ENCODE results near the gene ANTKMT.
"Not testable (repeated sequence)": the region's sequence is repeated elsewhere in the genome, so short reads cannot be mapped to it uniquely, and the experiment has no call there.

The ANTKMT gene

GRCh38 chr16:746637-747036 lies 25.7 kb downstream of the ANTKMT start:
- DNase-seq: no peak

DNA sequence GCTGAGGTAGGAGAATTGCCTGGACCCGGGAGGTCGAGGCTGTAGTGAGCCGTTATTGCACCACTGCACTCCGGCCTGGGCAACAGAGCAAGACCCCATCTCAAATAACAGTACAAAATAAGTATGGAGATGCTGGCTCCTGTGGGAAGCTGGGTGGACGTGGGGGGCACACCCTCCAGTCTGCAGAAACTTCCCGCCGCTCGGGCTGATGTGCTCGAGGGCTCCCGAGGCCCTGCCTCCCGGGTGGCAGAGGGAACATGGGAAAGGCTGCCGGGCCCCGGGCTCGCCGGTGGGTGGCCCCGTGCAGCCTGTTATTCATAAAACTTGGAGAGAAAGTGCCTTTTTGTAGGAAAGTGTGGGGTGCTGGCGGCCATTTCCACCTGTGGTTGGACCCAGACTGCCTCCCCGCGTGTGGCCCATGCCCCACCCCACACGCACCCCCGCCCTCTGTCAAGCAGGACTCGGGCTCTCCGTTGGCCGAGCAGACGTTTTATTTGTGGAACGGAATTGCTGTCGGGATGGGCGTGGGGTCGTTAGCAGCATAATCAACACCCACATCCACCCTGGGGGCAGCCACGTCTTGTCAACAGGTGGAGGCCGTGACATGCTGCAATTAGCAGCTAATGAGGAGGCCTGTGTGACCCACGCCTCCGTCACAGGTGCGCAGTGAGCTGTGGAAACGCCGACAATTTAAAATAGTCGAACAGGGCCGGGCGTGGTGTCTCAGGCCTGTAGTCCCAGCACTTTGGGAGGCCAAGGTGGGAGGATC lies 27.2 kb downstream of the ANTKMT start:
- DNase-seq: no peak

GRCh38 chr16:749010-749409 lies 28.1 kb downstream of the ANTKMT start:
- DNase-seq: no peak

DNA sequence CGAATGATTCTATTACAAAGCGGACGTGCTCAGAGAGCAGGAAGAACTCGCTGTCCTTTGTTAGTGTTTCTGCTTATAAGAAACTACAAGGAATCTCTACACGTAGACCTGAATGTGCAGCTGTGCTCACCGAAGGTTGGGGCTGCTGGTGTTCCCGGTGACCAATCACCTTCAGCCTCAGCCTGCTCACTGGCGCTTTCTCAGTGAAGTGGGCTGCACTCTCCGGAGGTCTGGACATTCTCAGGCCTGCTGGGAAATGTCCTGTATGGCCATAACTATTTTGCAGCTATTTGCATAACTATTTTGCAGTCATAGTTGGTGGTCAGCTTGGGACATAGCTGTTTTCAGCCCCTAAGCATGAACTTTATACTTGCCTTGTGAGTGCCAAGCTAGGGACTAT lies 29.5 kb downstream of the ANTKMT start:
- no peak for DNase-seq

GRCh38 chr16:751152-752006 lies 30.4 kb downstream of the ANTKMT start:
- no peak for DNase-seq

DNA sequence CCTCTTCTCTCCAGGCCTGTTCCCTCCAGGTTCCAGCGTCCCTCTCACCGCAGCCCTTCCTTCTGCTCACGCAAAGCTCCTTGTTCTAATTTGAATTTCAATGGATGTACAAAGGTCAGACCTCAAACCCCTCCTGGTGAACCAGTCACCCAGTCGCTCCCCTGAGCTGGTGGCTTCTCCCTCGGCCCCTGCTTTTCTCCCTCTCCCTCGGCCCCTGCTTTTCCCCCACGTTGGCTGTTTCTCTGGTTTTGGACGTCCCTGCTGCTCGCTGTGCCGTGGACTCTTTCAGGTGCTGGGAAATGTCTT lies 31.0 kb downstream of the ANTKMT start:
- DNase-seq: no peak

- DNase-seq: not testable (repeated sequence)
Observed at GRCh38 chr16:754121-754607, 33.2 kb downstream of the ANTKMT start.

DNA sequence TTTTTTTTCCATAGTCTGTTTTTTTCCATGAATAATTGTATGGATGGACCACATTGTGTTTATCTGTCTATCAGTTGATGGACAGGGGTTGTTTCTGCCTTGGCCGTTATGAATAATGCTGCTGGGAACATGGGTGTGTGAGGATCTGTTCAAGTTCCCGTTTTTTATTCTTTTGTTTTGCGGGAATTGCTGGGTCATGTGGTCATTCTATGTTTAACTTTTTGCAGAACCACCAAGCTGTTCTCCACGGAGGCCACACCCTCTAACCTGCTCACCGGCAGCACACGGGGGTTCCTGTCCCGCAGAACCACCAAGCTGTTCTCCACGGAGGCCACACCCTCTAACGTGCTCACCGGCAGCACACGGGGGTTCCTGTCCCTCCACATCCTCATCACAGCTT lies 33.7 kb downstream of the ANTKMT start:
- no peak for DNase-seq

GRCh38 chr16:756428-756827 lies 35.5 kb downstream of the ANTKMT start:
- DNase-seq: no peak

DNA sequence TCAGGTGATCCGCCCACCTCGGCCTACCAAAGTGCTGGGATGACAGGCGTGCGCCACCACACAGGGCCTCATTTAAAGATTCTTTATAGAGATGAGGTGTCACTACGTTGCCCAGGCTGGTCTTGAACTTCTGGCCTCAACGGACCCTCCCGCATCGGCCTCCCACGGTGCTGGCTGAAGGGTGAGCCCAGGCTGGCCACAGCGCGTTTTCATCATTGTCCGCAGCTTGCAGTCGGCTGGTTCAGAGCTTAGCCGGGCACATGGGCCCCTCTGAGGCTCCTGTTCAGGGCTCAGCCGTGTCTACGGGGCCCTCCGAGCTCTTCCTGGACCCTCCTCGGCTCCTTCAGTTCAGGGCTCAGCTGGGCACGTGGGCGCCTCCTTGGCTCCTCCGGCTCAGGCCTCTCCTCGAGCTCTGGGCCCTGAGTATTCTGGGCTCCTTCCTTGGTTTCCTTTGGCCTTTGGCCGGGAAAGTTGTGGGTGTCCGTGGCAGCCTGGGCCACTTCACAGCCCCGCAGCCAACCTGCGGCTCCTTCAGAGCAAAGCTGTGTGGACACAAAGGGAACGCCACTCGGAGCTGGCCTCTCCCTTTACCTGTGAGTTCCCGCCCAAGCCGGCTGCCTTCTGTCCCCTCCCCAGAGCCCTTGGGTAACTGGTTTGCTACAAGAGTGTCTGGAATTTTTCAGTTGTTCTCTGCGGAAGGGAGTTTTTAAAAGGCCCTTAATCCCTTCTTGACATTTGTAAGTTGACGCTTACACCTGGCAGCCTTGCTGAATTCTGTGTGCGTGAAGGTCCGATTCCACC lies 38.4 kb downstream of the ANTKMT start:
- DNase-seq: no peak

- DNase-seq: no peak
Observed at GRCh38 chr16:760065-760464, 39.1 kb downstream of the ANTKMT start.

- DNase-seq: no peak
Observed at GRCh38 chr16:760545-761343, 39.8 kb downstream of the ANTKMT start, which contains the start of gene MSLN. TSS of gene MSLN (plus strand) at chr16:760734. CDS start at chr16:762681, 1,947 bp downstream.

DNA sequence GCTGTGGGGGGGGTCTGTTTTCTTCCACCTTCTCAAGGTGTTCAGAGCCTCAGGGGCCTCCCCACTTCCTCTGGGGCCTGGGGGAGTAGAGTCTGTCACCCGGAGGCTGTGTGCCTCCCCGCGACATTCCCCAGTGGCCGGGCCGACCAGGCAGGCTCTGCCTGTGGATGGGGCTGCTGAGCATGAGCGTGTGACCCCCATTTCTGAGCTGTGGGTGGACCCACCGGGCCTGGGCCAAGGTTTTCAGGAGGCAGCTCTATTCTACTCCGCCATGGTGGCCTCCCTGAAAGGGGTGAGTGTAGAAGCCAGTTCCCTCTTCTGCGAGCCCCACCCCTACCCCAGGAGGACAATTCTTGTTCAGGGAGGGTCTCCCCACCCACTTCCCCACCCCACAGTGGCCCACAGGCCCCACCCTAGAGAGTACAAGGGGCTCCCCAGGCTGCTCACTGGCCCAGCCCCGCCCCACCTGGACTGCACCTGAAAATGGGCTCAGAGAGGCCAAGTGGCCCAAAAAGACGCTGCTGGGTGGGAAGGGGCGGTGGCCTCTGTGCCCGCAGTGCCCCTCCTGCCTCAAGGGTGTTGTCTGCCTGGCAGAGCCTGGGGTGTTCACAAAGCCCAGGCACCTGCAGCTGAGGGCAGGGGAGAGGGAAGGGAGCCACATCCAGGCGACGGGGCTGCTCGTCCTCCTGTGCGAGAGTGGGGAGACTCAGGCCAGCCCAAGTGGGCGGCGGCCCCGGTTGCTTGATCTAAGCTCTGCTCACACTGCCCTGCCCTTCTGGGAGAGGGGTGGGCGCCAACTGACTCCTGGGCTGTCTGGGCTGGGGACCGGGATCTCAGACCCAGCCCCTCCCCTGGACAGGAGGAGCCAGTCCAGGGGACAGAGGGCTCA lies 40.9 kb downstream of the ANTKMT start:
- no peak for DNase-seq

DNA sequence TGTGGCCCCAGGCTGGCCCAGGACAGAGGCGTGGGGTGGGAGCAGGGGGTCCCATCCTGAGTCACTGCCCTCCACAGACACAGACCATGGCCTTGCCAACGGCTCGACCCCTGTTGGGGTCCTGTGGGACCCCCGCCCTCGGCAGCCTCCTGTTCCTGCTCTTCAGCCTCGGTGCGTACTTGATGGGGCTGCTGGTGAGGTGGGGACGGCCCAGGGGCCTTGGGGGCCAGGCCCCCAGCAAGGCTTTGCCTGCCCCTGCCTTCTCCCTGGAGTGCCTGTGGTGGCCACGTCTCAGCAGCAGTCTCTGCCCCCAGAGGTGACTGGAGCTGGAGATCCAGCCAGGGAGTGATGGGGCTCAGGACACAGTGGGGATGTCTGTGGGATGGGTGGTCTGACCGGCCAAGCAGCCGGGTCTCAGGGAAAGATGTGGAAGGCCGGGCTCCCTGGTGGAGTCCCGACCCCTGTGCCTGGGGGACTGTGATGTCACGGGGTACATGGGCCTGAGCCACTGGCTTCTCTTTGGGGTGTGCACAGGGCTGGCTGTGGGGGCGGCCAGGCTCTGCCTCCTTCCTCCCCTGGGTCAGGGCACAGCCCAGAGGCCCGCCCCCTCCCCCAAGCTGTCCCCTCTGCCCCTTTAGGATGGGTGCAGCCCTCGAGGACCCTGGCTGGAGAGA lies 41.8 kb downstream of the ANTKMT start:
- no peak for DNase-seq

DNA sequence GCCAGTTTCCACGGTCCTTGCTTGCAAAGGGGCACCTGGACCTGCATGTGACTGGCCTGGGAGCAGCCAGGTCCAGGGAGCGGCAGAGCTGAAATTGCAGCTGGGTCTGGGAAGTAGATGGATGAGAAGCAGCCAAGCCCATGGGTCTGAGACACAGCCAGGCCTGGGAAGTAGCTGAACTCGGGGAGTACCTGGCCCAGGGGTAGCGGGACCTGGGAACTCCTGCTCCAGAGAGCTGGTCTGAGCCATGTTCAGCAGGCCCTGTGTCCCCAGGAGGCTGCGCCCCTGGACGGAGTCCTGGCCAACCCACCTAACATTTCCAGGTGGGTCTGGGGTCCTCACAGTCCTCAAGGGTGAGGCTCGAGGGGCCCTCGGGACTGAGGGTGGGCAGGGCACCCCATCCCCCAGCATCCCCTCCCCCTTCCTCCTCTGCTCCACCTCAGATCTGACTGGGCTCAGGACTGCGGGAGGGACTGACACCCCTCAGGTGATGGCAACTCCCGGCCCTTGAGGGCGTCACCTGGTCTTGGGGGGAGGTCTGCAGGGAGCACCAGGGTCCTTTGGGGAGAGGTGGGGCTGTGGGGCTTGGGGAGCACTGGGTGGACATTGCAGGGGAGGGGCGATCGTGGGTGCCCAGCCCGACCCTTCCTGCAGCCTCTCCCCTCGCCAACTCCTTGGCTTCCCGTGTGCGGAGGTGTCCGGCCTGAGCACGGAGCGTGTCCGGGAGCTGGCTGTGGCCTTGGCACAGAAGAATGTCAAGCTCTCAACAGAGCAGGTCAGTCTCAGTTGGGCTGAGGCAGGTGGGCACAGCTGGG lies 42.6 kb downstream of the ANTKMT start:
- DNase-seq: no peak

GRCh38 chr16:764184-764750 lies 43.3 kb downstream of the ANTKMT start:
- no peak for DNase-seq

DNA sequence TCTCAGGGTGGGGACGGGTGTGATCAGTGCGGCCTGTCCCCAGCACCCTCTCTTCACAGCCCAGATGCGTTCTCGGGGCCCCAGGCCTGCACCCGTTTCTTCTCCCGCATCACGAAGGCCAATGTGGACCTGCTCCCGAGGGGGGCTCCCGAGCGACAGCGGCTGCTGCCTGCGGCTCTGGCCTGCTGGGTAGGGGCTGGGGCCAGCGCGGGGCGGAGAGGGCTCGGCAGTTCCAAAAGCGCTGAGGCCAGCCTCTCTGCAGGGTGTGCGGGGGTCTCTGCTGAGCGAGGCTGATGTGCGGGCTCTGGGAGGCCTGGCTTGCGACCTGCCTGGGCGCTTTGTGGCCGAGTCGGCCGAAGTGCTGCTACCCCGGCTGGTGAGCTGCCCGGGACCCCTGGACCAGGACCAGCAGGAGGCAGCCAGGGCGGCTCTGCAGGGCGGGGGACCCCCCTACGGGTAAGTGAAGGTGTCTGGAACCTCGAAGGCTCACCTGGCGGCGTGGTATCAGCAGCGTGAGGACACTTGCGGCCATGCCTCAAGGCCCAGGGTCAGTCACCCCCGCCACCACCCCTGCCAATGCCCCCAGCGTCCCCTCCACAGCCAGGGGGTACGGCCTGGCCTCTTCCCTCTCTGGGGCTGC lies 44.0 kb downstream of the ANTKMT start:
- DNase-seq: no peak

DNA sequence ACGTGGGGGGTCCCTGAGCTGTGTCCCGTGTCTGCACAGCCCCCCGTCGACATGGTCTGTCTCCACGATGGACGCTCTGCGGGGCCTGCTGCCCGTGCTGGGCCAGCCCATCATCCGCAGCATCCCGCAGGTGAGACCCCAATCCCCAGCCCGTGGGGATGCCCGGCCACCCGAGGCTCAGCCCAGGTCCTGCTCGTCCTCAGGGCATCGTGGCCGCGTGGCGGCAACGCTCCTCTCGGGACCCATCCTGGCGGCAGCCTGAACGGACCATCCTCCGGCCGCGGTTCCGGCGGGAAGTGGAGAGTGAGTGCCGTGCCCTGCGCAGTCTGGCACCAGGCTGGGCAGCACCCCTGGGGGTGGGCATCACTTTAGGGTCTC lies 44.5 kb downstream of the ANTKMT start:
- DNase-seq: no peak

Data from NCI-H510A treated with DMSO at 0.1 percent for 48 hours (cell line).